Embryonic facial prominence (tissue), 1 donor: ENCODE results near the gene HTR3C.

Experiments
- DNase-seq: peaks from one replicate; pipeline ENCODE4 v3.0.0-alpha.2; 2016; ENCODE audit errors: extremely low spot score

HTR3C gene

GRCh38 chr3:184085389-184085852 is 32.6 kb downstream of the HTR3C start:
- no peak for DNase-seq

GRCh38 chr3:184092199-184092598 is 39.4 kb downstream of the HTR3C start:
- no peak for DNase-seq

GRCh38 chr3:184096811-184097383 is 44.0 kb downstream of the HTR3C start, which contains the start of gene HTR3E:
HTR3E (plus strand) TSS chr3:184097064; CDS start chr3:184097530, 466 bp downstream.
- no peak for DNase-seq

- no peak for DNase-seq
These were observed 44.7 kb downstream of the HTR3C start for GRCh38 chr3:184097556-184097955.

- no peak for DNase-seq
These were observed 47.2 kb downstream of the HTR3C start for GRCh38 chr3:184099806-184100686.
